H1 (cell line): ENCODE data around the gene CASR. TPM values are rescaled to one million over a fixed set of nuclear protein-coding genes. Genes with fewer than 3 reads are reported as not detected.

Source experiments
- HDAC2 ChIP-seq, 2 experiments: fragments of 300-600 bp in 1 of 2; sonication (generic) in 1 of 2; IDR thresholded peaks; 2 replicates each; pipeline ENCODE4 v1.6.1; 2011 to 2012; ENCODE audit warnings: low read depth in 2 of 2, low read length in 2 of 2, mild to moderate bottlenecking in 2 of 2, moderate library complexity in 2 of 2, borderline replicate concordance in 1 of 2, inconsistent platforms in 1 of 2
- SIX5 ChIP-seq: IDR thresholded peaks from 2 replicates; pipeline ENCODE4 v1.6.1; 2011; ENCODE audit warnings: mild to moderate bottlenecking, low read depth, low read length
- polyA plus RNA-seq, 7 experiments: library from polyadenylated mRNA; depleted of rRNA in 3 of 7; stranded (reverse) in 5 of 7; unstranded in 2 of 7; fragments of >200 nt in 5 of 7; fragments of 200-250 nt in 2 of 7; gene quantifications; 1 replicate in 5 of 7; 2 replicates in 1 of 7; 4 replicates in 1 of 7; pipeline versions ENCODE4 v1.2.1 to v1.2.3, GENCODE V29; 2011 to 2013; ENCODE audit warnings: missing spikeins in 2 of 7, mixed read lengths in 2 of 7
- total RNA-seq: library from RNA; stranded (reverse); fragmentation: NEBNext Ultra II Directional; extraction: Animal tissue kit (Norgen Biotek cat#: 25700); gene quantifications from 2 replicates; pipeline ENCODE4 v1.2.1, GENCODE V29; 2021
- TF ChIP-seq, protein P1 (sequence below): fragments of 300-600 bp; sonication (generic); IDR thresholded peaks from 2 replicates; pipeline ENCODE4 v1.7.1; 2012; ENCODE audit warnings: low read length, moderate library complexity, mild to moderate bottlenecking, inconsistent platforms; ENCODE audit not compliant: insufficient replicate concordance

CASR gene
- total and polyA plus RNA-seq, 2 of the 8 experiments (the other 6 are each of a cell fraction or from before 2014, with no cell fraction given): 0.36 to 0.58 TPM

GRCh38 chr3:122307976-122308375 is 124.5 kb downstream of the CASR start (continued):
- TF ChIP-seq, protein P1, sequence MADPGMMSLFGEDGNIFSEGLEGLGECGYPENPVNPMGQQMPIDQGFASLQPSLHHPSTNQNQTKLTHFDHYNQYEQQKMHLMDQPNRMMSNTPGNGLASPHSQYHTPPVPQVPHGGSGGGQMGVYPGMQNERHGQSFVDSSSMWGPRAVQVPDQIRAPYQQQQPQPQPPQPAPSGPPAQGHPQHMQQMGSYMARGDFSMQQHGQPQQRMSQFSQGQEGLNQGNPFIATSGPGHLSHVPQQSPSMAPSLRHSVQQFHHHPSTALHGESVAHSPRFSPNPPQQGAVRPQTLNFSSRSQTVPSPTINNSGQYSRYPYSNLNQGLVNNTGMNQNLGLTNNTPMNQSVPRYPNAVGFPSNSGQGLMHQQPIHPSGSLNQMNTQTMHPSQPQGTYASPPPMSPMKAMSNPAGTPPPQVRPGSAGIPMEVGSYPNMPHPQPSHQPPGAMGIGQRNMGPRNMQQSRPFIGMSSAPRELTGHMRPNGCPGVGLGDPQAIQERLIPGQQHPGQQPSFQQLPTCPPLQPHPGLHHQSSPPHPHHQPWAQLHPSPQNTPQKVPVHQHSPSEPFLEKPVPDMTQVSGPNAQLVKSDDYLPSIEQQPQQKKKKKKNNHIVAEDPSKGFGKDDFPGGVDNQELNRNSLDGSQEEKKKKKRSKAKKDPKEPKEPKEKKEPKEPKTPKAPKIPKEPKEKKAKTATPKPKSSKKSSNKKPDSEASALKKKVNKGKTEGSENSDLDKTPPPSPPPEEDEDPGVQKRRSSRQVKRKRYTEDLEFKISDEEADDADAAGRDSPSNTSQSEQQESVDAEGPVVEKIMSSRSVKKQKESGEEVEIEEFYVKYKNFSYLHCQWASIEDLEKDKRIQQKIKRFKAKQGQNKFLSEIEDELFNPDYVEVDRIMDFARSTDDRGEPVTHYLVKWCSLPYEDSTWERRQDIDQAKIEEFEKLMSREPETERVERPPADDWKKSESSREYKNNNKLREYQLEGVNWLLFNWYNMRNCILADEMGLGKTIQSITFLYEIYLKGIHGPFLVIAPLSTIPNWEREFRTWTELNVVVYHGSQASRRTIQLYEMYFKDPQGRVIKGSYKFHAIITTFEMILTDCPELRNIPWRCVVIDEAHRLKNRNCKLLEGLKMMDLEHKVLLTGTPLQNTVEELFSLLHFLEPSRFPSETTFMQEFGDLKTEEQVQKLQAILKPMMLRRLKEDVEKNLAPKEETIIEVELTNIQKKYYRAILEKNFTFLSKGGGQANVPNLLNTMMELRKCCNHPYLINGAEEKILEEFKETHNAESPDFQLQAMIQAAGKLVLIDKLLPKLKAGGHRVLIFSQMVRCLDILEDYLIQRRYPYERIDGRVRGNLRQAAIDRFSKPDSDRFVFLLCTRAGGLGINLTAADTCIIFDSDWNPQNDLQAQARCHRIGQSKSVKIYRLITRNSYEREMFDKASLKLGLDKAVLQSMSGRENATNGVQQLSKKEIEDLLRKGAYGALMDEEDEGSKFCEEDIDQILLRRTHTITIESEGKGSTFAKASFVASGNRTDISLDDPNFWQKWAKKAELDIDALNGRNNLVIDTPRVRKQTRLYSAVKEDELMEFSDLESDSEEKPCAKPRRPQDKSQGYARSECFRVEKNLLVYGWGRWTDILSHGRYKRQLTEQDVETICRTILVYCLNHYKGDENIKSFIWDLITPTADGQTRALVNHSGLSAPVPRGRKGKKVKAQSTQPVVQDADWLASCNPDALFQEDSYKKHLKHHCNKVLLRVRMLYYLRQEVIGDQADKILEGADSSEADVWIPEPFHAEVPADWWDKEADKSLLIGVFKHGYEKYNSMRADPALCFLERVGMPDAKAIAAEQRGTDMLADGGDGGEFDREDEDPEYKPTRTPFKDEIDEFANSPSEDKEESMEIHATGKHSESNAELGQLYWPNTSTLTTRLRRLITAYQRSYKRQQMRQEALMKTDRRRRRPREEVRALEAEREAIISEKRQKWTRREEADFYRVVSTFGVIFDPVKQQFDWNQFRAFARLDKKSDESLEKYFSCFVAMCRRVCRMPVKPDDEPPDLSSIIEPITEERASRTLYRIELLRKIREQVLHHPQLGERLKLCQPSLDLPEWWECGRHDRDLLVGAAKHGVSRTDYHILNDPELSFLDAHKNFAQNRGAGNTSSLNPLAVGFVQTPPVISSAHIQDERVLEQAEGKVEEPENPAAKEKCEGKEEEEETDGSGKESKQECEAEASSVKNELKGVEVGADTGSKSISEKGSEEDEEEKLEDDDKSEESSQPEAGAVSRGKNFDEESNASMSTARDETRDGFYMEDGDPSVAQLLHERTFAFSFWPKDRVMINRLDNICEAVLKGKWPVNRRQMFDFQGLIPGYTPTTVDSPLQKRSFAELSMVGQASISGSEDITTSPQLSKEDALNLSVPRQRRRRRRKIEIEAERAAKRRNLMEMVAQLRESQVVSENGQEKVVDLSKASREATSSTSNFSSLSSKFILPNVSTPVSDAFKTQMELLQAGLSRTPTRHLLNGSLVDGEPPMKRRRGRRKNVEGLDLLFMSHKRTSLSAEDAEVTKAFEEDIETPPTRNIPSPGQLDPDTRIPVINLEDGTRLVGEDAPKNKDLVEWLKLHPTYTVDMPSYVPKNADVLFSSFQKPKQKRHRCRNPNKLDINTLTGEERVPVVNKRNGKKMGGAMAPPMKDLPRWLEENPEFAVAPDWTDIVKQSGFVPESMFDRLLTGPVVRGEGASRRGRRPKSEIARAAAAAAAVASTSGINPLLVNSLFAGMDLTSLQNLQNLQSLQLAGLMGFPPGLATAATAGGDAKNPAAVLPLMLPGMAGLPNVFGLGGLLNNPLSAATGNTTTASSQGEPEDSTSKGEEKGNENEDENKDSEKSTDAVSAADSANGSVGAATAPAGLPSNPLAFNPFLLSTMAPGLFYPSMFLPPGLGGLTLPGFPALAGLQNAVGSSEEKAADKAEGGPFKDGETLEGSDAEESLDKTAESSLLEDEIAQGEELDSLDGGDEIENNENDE: no peak
- no peak for TF ChIP-seq HDAC2 (IDR thresholded peaks at IDR 0.05; ENCODE audit: borderline replicate concordance in 1 of 2, low read depth in 2 of 2, low read length in 2 of 2)
- TF ChIP-seq SIX5: no peak
